Aorta (tissue), 5 donors: ENCODE data around the gene MAP3K3. TPM values are rescaled to one million over a fixed set of nuclear protein-coding genes. Genes with fewer than 3 reads are reported as not detected.

Experiments
- ATAC-seq: fragments of 200-7000 bp; cut with Tn5 transposase; one replicate; pipeline ENCODE4 v1.9.1; 2022; ENCODE audit warnings: moderate library complexity; ENCODE audit not compliant: low FRiP score
- DNase-seq, 2 donors: peaks; one replicate each; pipeline ENCODE4 v3.0.0-alpha.2; 2020
- H3K27ac ChIP-seq, 2 donors: one replicate each; pipeline ENCODE4 v1.5.1; 2013; ENCODE audit warnings: low read length in 2 of 2, mild to moderate bottlenecking in 2 of 2, moderate library complexity in 2 of 2, control low read depth in 1 of 2, inconsistent platforms in 1 of 2, low read depth in 1 of 2
- H3K27me3 ChIP-seq, 2 donors: one replicate each; pipeline ENCODE4 v1.6.1; 2013; ENCODE audit warnings: control low read depth in 1 of 2, low read length in 1 of 2, mild to moderate bottlenecking in 1 of 2, moderate library complexity in 1 of 2; ENCODE audit not compliant: insufficient read depth in 2 of 2, control insufficient read depth in 1 of 2
- H3K36me3 ChIP-seq, 2 donors: one replicate each; pipeline ENCODE4 v1.6.1; 2013; ENCODE audit warnings: control low read depth in 1 of 2, low read length in 1 of 2, mild to moderate bottlenecking in 1 of 2; ENCODE audit not compliant: insufficient read depth in 2 of 2, control insufficient read depth in 1 of 2
- H3K4me1 ChIP-seq, 2 donors: one replicate each; pipeline ENCODE4 v1.6.1; 2013; ENCODE audit warnings: low read length in 2 of 2, control low read depth in 1 of 2, mild to moderate bottlenecking in 1 of 2, moderate library complexity in 1 of 2; ENCODE audit not compliant: insufficient read depth in 2 of 2, control insufficient read depth in 1 of 2
- H3K4me3 ChIP-seq, 2 donors: one replicate each; pipeline ENCODE4 v1.5.1; 2013; ENCODE audit warnings: low read length in 2 of 2, control low read depth in 1 of 2, mild to moderate bottlenecking in 1 of 2
- H3K9me3 ChIP-seq: one replicate; pipeline ENCODE4 v1.6.1; 2013; ENCODE audit warnings: mild to moderate bottlenecking, low read length; ENCODE audit not compliant: control insufficient read depth
- WGBS, 2 donors: extraction: QIAGEN DNeasy Blood & Tissue Kit; methylation state at CpG; one replicate each; pipeline ENCODE4 v1.1.7; 2013; 5-methylcytosine and 5-hydroxymethylcytosine counted together
- intact Hi-C, 2 donors: fragments of 100-400 bp; cut with DNase I; formaldehyde crosslinking; loops; one replicate each; pipeline versions ENCODE4 v1.14.2 to v1.15.0; 2022
- polyA plus RNA-seq, 2 donors: library from polyadenylated mRNA; stranded (reverse); fragments of 200-250 nt; gene quantifications; one replicate each; pipeline ENCODE4 v1.2.3, GENCODE V29; 2013
- total RNA-seq, 2 donors: library from RNA; stranded (reverse); fragmentation: NEBNext Ultra II Directional; extraction: Animal tissue kit (Norgen Biotek cat#: 25700); gene quantifications; one replicate each; pipeline ENCODE4 v1.2.1, GENCODE V29; 2021
- donor health status: healthy with polysubstance abuse.
- donor health status: Bipolar disorder and iron deficiency.
- donor health status: DM: no; HTN: no; CAD: no.
- donor health status: DM: no; HTN: no; CAD: no.
- donor health status: DM: yes; HTN: yes; CAD: no.

The MAP3K3 gene
- total and polyA plus RNA-seq, 4 donors: 16.2 to 83.2 (median 47.4) TPM

GRCh38 chr17:63592797-63593196 is 29.4 kb upstream of the MAP3K3 start:
- 77 to 90% methylated on average over 3 of the region's 3 CpGs for WGBS, 2 donors
- Histone ChIP-seq H3K36me3 (peaks cover 0 to 13% of the 10 kb centered on the region in 2 donors), H3K4me1 (no peaks in the 10 kb centered on the region), H3K27ac (no peak overlapping the region), H3K4me3 (no peak overlapping the region), H3K27me3 (no peaks in the 10 kb centered on the region), H3K9me3 (no peaks in the 10 kb centered on the region)
- ATAC-seq (no peak), DNase-seq (no peak)
- intact Hi-C loops: no loop called here

DNA sequence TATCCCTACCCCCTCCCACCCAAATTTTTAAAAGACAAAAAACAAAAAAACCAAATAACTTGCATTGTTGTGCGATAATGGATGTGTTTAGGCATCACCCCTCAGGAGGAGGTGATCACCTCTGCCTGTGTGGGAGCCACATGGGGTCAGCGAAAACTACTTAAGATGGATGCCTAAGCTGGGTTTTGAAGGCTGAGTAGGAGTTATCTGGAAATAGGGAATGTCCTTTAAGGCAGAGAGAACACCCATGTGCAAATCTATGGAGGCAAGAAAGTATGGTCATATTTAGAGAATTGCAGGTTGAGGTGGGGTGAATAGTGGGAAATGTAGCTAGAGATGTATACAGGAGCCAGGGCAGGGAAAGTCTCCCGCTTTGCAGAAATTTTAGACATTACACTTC is 27.1 kb upstream of the MAP3K3 start:
- DNase-seq (no peak), ATAC-seq (no peak)
- H3K27me3 ChIP-seq: no peaks in the 10 kb centered on the region
- H3K9me3 ChIP-seq: no peaks in the 10 kb centered on the region
- H3K4me1 ChIP-seq: no peaks in the 10 kb centered on the region
- intact Hi-C loops: no loop called here
- H3K4me3 ChIP-seq: no peak overlapping the region
- H3K27ac ChIP-seq: no peak overlapping the region
- 96 to 97% methylated on average over 3 of the region's 3 CpGs for WGBS, 2 donors
- H3K36me3 ChIP-seq: peaks cover 0 to 3% of the 10 kb centered on the region in 2 donors

GRCh38 chr17:63596856-63597586 is 25.2 kb upstream of the MAP3K3 start:
- Histone ChIP-seq H3K27me3 (no peaks in the 10 kb centered on the region), H3K36me3 (peaks cover 0 to 3% of the 10 kb centered on the region in 2 donors), H3K27ac (no peak overlapping the region), H3K9me3 (no peaks in the 10 kb centered on the region), H3K4me3 (no peak overlapping the region), H3K4me1 (no peaks in the 10 kb centered on the region)
- ATAC-seq: no peak
- DNase-seq: no peak
- 67 to 74% methylated on average over 6 of the region's 6 CpGs for WGBS, 2 donors
- intact Hi-C loops: no loop called here

- DNase-seq (no peak), ATAC-seq (no peak)
- H3K9me3 ChIP-seq: no peaks in the 10 kb centered on the region
- H3K4me3 ChIP-seq: no peak overlapping the region
- no peaks in the 10 kb centered on the region for H3K4me1 ChIP-seq
- H3K27ac ChIP-seq: no peak overlapping the region
- H3K36me3 ChIP-seq: no peaks in the 10 kb centered on the region
- WGBS, 2 donors: 85% methylated on average over 2 of the region's 2 CpGs
- intact Hi-C loops: no loop called here
- H3K27me3 ChIP-seq: no peaks in the 10 kb centered on the region
These were observed 23.9 kb upstream of the MAP3K3 start for GRCh38 chr17:63598281-63598680.

DNA sequence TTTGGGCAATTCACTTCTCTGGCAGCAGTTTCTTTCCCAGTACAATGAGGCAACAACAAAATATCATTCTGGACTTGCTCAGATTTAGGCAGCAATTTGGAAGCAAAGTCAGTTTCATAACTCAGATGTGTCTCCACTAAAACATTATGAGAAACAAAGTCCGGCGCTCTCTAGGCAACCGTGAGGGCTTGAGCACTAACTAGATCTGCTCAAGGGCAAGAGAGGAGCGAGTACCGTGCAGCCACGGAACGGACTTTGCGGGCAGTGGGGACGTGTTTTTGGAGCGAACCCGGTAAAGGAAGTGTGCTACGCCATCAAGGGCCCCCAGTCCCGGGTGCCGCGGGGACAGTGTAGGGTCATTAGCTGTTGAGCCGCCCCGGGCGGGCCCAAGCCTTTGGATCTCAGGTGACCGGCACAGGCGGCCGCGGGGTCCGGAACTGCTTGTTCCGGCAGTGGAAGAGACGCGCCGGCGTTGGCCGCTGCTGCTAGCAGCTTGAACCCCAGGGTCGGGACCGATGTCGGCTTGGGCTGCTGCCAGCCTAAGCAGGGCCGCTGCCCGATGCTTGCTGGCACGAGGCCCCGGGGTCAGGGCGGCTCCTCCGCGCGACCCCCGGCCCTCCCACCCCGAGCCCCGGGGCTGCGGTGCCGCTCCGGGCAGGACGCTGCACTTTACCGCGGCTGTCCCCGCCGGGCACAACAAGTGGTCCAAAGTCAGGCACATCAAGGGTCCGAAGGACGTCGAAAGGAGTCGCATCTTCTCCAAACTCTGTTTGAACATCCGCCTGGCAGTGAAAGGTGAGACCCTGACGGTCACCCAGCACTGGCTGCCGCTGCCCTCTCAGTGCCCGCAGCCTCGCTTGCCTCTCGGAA is 21.4 kb upstream of the MAP3K3 start, which contains the start of gene TACO1:
Gene TACO1 (plus strand): TSS at position 327 of the 870 bp plus-strand sequence. CDS start 189 bp downstream, at position 516.
- Histone ChIP-seq H3K9me3 (no peaks in the 10 kb centered on the region), H3K36me3 (peaks cover 0 to 4% of the 10 kb centered on the region in 2 donors), H3K27ac (peak within 1 kb of the TSS; percentile 7 to 68), H3K4me3 (peak within 1 kb of the TSS; percentile 67 to 88), H3K27me3 (no peaks in the 10 kb centered on the region), H3K4me1 (no peaks in the 10 kb centered on the region)
- intact Hi-C loops: loop anchor here in 1 of 2 donors (5.0 kb wide), 1 partner anchor 49 kb away; the partner anchor contains the start of gene DCAF7
- WGBS, 2 donors: 0 to 1% methylated on average over 51 to 61 of the region's 61 CpGs
- peak; percentile 97 for ATAC-seq
- peak; percentile 87 to 92 for DNase-seq

DNA sequence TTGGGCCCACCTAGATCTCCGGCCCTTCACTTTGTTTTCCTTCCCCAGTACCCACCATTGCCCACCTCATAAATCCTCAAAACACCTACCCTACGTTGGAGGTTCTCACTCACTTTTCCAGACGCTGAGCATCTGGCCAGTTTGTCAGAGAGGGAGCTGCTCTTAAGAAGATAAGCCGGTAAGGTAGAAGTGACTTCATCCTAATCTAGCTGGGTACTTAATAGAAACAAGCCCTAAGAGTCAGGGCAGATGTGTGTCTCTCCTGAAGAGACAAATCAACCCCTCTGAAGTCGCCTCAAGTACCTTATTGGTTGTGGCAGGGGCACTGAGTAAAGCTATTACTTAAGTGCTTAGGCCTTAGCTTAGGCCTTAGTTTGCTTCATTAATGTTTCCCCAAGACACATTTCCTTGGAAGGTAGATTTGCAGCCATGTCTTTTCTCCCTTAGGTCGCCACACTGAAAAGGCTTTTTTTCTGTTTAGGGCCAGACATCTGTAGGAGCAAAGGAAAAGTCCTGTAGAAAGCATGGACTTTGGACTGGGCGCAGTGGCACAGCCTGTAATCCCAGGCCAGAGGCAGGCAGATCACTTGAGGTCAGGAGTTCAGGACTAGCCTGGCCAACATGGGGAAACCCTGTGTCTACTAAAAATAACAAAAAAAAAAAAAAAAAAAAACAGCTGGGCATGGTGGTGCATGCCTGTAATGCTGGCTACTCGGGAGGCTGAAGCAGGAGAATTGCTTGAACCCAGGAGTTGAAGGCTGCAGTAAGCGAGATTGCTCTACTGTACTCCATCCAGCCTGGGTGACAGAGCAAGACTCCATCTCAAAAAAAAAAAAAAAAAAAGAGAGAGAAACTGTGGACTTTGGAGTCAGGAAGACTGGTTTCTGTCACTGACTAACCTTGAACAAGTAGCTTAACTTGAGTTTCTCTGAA is 20.5 kb upstream of the MAP3K3 start:
- intact Hi-C loops: loop anchor here in 1 of 2 donors (5.0 kb wide), 1 partner anchor 49 kb away; the partner anchor contains the start of gene DCAF7

GRCh38 chr17:63609816-63610573 is 12.2 kb upstream of the MAP3K3 start:
- peaks cover 0 to 15% of the 10 kb centered on the region in 2 donors for H3K36me3 ChIP-seq
- 74 to 80% methylated on average over 6 of the region's 6 CpGs for WGBS, 2 donors
- H3K27me3 ChIP-seq: no peaks in the 10 kb centered on the region
- no peaks in the 10 kb centered on the region for H3K4me1 ChIP-seq
- no peak overlapping the region for H3K27ac ChIP-seq
- no peak for DNase-seq
- intact Hi-C loops: loop anchor here in 1 of 2 donors (10.0 kb wide), 1 partner anchor 905 kb away; no protein-coding TSS in a partner anchor
- H3K9me3 ChIP-seq: no peaks in the 10 kb centered on the region
- no peak overlapping the region for H3K4me3 ChIP-seq
- no peak for ATAC-seq

More for the DNA sequence above, 20.5 kb upstream of the MAP3K3 start:
- Histone ChIP-seq H3K4me1 (no peaks in the 10 kb centered on the region), H3K27ac (peak overlapping the region in 1 of 2 donors; percentile 14), H3K36me3 (peaks cover 0 to 5% of the 10 kb centered on the region in 2 donors), H3K9me3 (no peaks in the 10 kb centered on the region), H3K4me3 (peak overlapping the region; percentile 67 to 88), H3K27me3 (no peaks in the 10 kb centered on the region)
- DNase-seq (no peak), ATAC-seq (no peak)
- 47 to 48% methylated on average over 9 of the region's 9 CpGs for WGBS, 2 donors
